HG03095 (cell line): Measurements from ENCODE around the gene NUP107.

Experiments
- ATAC-seq: cut with Tn5 transposase; IDR thresholded peaks from one replicate; pipeline ENCODE4 v1.9.1; 2021; ENCODE audit warnings: moderate library complexity; ENCODE audit not compliant: unreplicated experiment

The NUP107 gene

DNA sequence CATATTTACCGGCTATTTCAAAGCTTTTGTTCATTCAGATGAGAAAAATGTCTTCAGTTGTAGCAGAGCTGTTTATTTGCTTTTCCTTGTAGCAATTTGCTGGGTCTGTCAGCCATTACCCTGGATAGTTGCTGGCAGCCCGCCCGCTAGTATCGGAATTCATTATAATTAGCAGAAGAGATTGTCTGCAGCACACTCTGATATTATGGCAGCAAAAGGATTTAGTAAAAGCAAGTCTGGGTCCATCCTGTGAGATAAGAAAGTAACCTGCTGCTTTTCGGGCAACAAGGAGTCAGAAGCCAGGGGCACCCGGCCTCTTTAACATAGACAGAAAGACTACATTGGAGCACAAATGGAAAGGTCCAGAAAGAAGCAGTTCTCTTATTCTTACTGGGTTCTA lies 53.1 kb downstream of the NUP107 start:
- no peak for ATAC-seq

DNA sequence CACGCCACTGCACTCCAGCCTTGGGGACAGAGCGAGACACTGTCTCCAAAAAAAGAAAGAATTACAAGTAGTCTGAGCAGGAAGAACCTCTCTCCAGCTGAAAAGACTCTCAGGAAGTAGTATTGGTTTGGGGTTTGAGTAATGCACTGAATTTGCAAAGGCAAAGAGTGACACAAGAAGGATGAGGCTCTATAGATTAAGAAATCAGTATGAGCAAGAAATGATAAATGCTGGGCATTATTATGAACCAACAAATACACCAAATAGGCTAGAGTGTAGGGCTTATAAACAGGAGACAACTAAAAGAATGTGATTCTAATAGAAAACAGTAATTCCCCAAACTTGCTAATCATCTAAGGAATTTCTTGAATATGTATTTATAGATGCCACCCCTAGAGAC lies 56.6 kb downstream of the NUP107 start:
- no peak for ATAC-seq

GRCh38 chr12:68745376-68745903 lies 58.7 kb downstream of the NUP107 start:
- ATAC-seq: peak; percentile 2

GRCh38 chr12:68745904-68746571 lies 59.3 kb downstream of the NUP107 start, which contains the start of gene SLC35E3:
TSS of gene SLC35E3 (plus strand) at chr12:68746176. CDS start at chr12:68746378, 202 bp downstream.
- ATAC-seq: peak; percentile 96

DNA sequence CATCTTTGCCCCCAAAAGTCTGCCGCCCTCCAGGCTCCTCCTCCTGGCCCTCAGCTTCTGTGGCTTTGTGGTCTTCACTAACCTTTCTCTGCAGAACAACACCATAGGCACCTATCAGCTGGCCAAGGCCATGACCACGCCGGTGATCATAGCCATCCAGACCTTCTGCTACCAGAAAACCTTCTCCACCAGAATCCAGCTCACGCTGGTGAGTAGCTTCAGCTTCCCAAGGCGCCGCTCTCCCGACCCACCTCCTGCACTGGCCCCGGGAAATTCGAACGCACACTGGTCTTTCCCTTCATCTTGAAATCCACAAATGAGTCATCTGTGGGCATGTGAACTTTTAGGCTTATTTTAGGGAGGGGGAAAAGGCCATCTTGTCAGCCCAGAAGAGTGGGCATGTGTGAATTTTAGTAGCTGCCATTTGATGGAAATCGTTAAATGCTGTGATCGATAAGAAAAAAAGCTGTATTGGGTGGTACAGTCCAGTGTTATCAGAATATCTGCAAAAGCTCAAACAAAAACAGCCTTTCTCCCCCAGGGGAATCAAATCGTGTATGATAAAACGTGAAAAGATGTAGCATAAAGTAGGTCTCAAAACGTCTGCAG lies 59.9 kb downstream of the NUP107 start:
- ATAC-seq: peak; percentile 26

GRCh38 chr12:68749443-68749842 lies 62.7 kb downstream of the NUP107 start:
- no peak for ATAC-seq

DNA sequence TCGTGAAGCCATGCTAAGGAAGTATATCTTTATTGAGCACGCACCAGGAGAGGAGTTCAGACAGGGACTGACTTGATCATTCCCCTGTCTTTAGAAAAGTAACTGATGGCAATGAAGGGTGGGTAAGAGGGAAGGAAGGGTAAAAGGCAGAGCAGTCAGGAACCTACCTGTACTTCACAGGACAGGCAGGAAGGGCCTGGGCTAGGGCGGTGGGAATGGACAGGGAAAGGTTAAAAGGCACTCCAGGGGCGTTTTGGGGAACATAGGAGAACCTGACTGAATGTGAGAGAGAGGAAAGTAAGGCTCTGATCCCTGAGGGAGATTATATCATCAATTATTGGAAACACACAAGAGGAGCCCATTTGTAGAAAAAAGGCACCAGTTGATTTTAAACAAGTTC lies 63.1 kb downstream of the NUP107 start:
- no peak for ATAC-seq

- no peak for ATAC-seq
These were observed 63.7 kb downstream of the NUP107 start for GRCh38 chr12:68750506-68750905.

GRCh38 chr12:68755536-68756243 lies 68.9 kb downstream of the NUP107 start:
- ATAC-seq: no peak

GRCh38 chr12:68759852-68760251 lies 73.1 kb downstream of the NUP107 start:
- no peak for ATAC-seq

DNA sequence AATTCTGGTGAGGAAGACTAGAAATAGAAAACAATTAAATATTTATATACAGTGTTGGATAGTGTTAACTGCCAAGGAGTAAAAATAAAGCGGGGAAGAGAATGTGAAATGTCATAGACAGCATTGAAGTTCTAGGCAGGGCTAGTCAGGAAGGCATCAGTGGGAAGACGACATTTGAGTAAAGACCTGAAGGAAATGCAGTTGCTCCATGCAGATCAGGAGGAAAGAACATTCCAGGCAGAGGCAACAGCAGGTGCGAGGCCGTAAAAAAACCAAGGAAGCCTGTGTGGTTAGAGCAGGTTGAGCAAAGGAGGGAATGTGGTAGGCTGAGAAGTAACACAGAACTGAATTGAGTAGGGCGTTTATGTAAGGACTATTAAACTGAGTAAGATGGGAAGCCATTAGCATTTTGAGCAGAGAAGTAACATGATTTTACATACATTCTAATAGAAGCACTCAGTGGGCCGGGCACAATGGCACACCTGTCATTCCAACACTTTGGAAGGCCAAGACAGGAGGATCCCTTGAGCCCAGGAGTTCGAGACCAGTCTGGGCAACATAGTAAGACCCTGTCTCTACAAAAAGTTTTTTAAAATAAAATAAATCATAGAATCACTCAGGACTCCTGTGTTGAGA lies 74.1 kb downstream of the NUP107 start:
- ATAC-seq: no peak

GRCh38 chr12:68761442-68761812 lies 74.6 kb downstream of the NUP107 start:
- no peak for ATAC-seq

GRCh38 chr12:68761901-68762630 lies 75.3 kb downstream of the NUP107 start:
- ATAC-seq: no peak

- no peak for ATAC-seq
These were observed 75.9 kb downstream of the NUP107 start for GRCh38 chr12:68762691-68763090.

DNA sequence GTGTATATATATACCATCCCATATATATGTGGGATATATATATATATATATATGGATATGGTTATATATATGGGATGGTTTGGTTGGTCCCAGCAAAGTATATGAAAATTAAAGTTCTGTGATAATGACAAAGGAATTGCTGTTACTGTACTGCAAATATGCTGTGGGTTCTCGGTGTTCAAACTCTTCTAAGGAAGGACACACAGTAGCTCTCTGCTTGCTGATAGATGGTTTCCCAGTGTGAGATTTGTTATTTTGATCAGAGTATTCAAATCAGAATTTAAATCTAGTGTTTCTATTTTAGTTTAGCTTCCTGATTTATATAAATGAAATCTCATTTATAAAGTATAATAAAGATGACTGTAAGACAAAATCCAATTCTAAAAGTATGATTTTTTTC lies 78.9 kb downstream of the NUP107 start:
- no peak for ATAC-seq

- no peak for ATAC-seq
These were observed 79.9 kb downstream of the NUP107 start for GRCh38 chr12:68766646-68767045.

DNA sequence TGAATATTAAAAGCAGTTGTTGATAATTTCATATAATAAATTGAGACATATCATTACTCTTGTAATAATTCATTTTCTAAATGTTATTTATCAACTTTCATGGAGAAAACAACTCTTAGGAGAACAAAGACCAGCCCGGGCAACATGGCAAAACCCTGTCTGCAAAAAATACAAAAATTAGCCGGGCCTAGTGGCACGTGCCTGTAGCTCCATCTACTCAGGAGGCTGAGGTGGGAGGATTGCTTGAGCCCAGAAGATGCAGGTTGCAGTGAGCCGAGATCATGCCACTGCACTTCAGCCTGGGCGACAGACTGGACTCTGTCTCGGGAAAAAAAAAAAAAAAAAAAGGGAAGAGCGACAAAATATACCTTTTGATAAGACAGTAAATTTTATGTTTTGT lies 80.4 kb downstream of the NUP107 start:
- ATAC-seq: no peak

DNA sequence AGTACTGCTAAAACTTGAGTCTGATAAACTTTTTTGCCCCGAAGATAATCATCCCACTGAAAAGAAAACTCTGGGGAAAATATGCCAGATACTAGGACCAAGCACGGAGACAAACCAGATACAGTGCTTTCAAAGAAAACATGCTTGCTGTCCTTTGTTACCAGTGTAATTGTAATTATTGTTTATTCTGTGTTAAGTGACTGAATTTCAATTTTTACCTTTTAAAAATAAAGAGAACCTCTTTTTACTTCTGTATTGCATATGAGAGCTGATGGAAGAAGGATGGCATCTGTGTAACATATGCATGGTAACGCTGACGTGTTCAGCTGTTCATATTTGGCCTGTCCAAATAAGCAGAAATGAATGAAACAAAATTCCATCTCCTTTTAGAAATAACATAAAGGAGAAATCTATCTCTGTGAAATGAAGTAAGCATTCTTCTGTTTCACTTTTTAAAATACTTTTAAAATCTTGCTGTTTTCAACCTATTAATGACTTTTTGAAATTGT lies 81.7 kb downstream of the NUP107 start:
- no peak for ATAC-seq

- no peak for ATAC-seq
These were observed 83.2 kb downstream of the NUP107 start for GRCh38 chr12:68769941-68770340.

DNA sequence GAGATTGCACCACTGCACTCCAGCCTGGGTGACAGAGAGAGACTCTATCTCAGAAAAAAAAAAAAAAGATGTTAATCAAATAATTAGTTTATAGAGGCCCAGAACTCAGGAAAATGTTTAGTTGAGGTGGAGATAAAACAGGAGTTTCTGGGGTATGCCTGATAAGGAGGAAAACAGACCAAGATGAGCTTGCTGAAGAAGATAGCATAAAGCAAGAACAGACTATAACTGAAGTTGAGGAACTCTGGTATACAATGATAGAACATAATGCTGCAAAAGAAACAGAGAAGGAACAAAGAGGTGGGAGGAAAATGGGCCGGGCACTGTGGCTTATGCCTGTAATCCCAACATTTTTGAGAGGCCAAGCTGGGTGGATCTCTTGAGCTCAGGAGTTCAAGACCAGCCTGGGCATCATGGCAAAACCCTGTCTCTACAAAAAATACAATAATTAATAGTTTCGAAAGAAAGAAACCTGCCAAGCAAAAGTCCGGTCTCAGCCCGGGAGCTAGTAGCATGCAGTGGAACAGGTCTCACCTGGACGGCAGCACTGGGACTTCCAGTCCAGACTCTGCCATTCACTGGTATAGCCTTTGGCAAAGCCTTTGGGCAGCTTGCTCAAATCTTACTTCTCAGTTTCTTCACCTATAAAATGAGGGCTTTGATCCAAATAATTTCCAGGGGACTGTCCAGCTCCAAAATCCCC lies 84.6 kb downstream of the NUP107 start:
- ATAC-seq: no peak
